Trophoblast cell (in vitro differentiated cells and primary cell): Measurements from ENCODE around the gene KIF19.

Experiments
- DNase-seq, 2 donors: peaks; one replicate each; pipeline ENCODE4 v3.0.0-alpha.2; 2016
- H2AFZ ChIP-seq: 2 replicates; pipeline ENCODE4 v1.6.1; 2013; ENCODE audit warnings: low read length, moderate library complexity, mild to moderate bottlenecking; ENCODE audit not compliant: insufficient read depth, poor library complexity
- H2AK5ac ChIP-seq: 2 replicates; pipeline ENCODE4 v1.6.1; 2013; ENCODE audit warnings: mild to moderate bottlenecking, low read length
- H2BK120ac ChIP-seq: 2 replicates; pipeline ENCODE4 v1.6.1; 2013; ENCODE audit warnings: low read length, mild to moderate bottlenecking, moderate library complexity; ENCODE audit not compliant: insufficient read depth, poor library complexity
- H2BK12ac ChIP-seq: 2 replicates; pipeline ENCODE4 v1.6.1; 2013; ENCODE audit warnings: mild to moderate bottlenecking, low read length, moderate library complexity
- H2BK5ac ChIP-seq: 2 replicates; pipeline ENCODE4 v1.6.1; 2013; ENCODE audit warnings: low read length, low read depth, moderate library complexity, mild to moderate bottlenecking; ENCODE audit not compliant: poor library complexity
- H3K14ac ChIP-seq: 2 replicates; pipeline ENCODE4 v1.6.1; 2013; ENCODE audit warnings: mild to moderate bottlenecking, low read length
- H3K18ac ChIP-seq: 2 replicates; pipeline ENCODE4 v1.6.1; 2013; ENCODE audit warnings: mild to moderate bottlenecking, low read length
- H3K23ac ChIP-seq: 2 replicates; pipeline ENCODE4 v1.6.1; 2013; ENCODE audit warnings: low read length
- H3K27ac ChIP-seq: 2 replicates; pipeline ENCODE4 v1.5.1; 2013; ENCODE audit warnings: low read depth, mild to moderate bottlenecking, inconsistent platforms, low read length, moderate library complexity
- H3K27me3 ChIP-seq: 2 replicates; pipeline ENCODE4 v1.6.1; 2013; ENCODE audit warnings: inconsistent platforms, mild to moderate bottlenecking, low read length, moderate library complexity; ENCODE audit not compliant: insufficient read depth
- H3K36me3 ChIP-seq, 2 experiments: 1 replicate in 1 of 2; 2 replicates in 1 of 2; pipeline ENCODE4 v1.6.1; 2013; ENCODE audit warnings: low read length in 2 of 2, mild to moderate bottlenecking in 2 of 2, moderate library complexity in 1 of 2; ENCODE audit not compliant: insufficient read depth in 2 of 2, control insufficient read depth in 1 of 2
- H3K4ac ChIP-seq: 2 replicates; pipeline ENCODE4 v1.6.1; 2013; ENCODE audit warnings: low read depth, mild to moderate bottlenecking, low read length, moderate library complexity
- H3K4me1 ChIP-seq, 2 experiments: 1 replicate in 1 of 2; 2 replicates in 1 of 2; pipeline ENCODE4 v1.6.1; 2013; ENCODE audit warnings: low read length in 2 of 2, mild to moderate bottlenecking in 2 of 2, moderate library complexity in 1 of 2; ENCODE audit not compliant: insufficient read depth in 2 of 2, control insufficient read depth in 1 of 2
- H3K4me2 ChIP-seq: 2 replicates; pipeline ENCODE4 v1.6.1; 2013; ENCODE audit warnings: inconsistent platforms, mild to moderate bottlenecking, low read length, moderate library complexity
- H3K4me3 ChIP-seq: 2 replicates; pipeline ENCODE4 v1.5.1; 2013; ENCODE audit warnings: mild to moderate bottlenecking, low read depth, low read length, inconsistent platforms
- H3K79me1 ChIP-seq: one replicate; pipeline ENCODE4 v1.6.1; 2013; ENCODE audit warnings: low read length
- H3K79me2 ChIP-seq: 2 replicates; pipeline ENCODE4 v1.6.1; 2013; ENCODE audit warnings: low read length, mild to moderate bottlenecking; ENCODE audit not compliant: control insufficient read depth, insufficient read depth, poor library complexity
- H3K9ac ChIP-seq: 2 replicates; pipeline ENCODE4 v1.6.1; 2013; ENCODE audit warnings: mild to moderate bottlenecking, low read length
- H3K9me3 ChIP-seq: 2 replicates; pipeline ENCODE4 v1.6.1; 2013; ENCODE audit warnings: low read depth, mild to moderate bottlenecking, control low read depth, inconsistent platforms, low read length; ENCODE audit not compliant: insufficient read depth
- H4K12ac ChIP-seq: 2 replicates; pipeline ENCODE4 v1.6.1; 2013; ENCODE audit warnings: low read depth, mild to moderate bottlenecking, low read length, moderate library complexity
- H4K8ac ChIP-seq: 2 replicates; pipeline ENCODE4 v1.6.1; 2013; ENCODE audit warnings: low read depth, mild to moderate bottlenecking, low read length, moderate library complexity
- H4K91ac ChIP-seq: one replicate; pipeline ENCODE4 v1.6.1; 2013; ENCODE audit warnings: low read depth, mild to moderate bottlenecking, low read length, moderate library complexity
- WGBS: extraction: QIAGEN DNeasy Blood & Tissue Kit; methylation state at CpG from one replicate; pipeline ENCODE4 v1.1.7; 2013; ENCODE audit warnings: missing lambda C conversion rate; ENCODE audit not compliant: insufficient read length, insufficient coverage; ENCODE audit errors: extremely low coverage; 5-methylcytosine and 5-hydroxymethylcytosine counted together

Gene KIF19

DNA sequence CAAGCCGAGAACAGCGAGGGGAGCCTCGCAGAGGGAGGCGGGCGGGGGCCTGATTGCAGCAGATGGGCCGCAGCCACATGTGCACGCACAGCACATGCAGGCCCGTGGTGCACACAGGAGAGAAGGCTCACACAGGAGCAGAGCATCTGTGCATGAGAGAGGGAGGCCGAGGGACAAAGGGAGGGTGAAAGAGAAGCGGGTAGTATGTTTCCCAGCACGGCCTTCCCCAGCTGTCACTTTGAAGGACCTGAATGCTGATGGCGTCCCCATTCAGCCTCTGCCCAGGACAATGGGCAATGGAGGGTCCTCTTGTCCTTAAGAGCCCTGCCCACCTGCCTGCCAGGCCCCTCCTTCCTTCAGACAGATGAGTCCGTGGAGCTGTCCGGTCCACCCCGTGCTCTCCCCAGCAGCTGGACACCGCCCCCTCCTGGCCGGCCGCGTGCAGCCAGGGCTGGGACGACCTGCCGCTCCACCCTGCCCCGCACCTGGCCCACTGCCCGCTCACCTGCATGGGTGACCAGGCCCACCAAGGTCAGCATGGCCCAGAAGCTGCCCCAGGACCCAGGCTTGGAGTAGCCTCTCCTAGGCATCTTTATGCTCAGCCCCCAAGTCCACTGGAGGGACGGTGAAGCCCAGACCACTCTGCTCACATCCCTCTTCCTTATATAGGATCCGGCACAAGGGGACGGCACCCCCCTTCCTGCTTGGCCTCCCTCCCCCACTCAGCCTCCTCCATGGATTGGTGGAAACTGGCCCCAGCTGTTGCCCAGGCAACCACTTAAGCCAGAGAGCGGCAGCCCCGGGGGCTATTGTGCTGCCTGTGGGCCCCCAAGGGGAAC, 35.4 kb downstream of the KIF19 start, which contains the start of gene BTBD17:
BTBD17 (minus strand) TSS at position 639 of the 839 bp plus-strand sequence; CDS start at position 590, 49 bp downstream.
- Histone ChIP-seq H3K9me3 (peaks cover 2% of the 10 kb centered on the region), H3K27ac (no peak within 1 kb of the TSS), H2BK120ac (no peak within 1 kb of the TSS), H3K9ac (no peak within 1 kb of the TSS), H4K12ac (no peak within 1 kb of the TSS), H3K4ac (no peak within 1 kb of the TSS), H2BK12ac (no peak within 1 kb of the TSS), H4K8ac (no peak within 1 kb of the TSS), H2AFZ (no peak within 1 kb of the TSS), H3K27me3 (no peaks in the 10 kb centered on the region), H4K91ac (no peak within 1 kb of the TSS), H3K14ac (no peak within 1 kb of the TSS), H3K79me2 (no peaks in the 10 kb centered on the region), H3K4me3 (no peak within 1 kb of the TSS), H3K18ac (no peak within 1 kb of the TSS), H2AK5ac (no peak within 1 kb of the TSS), H3K23ac (no peak within 1 kb of the TSS), H3K79me1 (no peaks in the 10 kb centered on the region), H3K4me2 (no peak within 1 kb of the TSS), H2BK5ac (no peak within 1 kb of the TSS), H3K4me1 (no peaks in the 10 kb centered on the region), H3K36me3 (no peaks in the 10 kb centered on the region)
- WGBS = no CpG with 5 or more reads among the region's 28 CpGs
- DNase-seq = peak in 1 of 2 donors; percentile 22

DNA sequence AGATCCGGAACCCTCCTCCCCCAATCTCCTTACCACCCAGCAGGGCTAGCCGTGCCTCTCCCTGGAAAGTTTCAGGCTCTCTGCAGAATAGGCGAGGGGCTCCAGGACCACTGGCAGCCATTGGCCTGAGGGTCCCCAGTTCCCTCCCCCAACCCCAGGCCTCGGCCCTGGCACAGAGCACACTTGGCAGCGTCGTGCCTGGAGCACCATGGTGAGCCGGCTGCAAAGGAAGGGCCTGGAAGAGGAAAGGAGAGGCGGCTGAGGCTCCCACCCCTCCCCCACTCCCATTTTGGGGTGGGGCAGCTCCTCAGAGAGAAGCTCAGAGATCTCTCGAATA, 36.0 kb downstream of the KIF19 start:
- no peak overlapping the region for H3K4me3 ChIP-seq
- no peak overlapping the region for H3K14ac ChIP-seq
- no peaks in the 10 kb centered on the region for H3K36me3 ChIP-seq
- no peak overlapping the region for H4K91ac ChIP-seq
- no peak overlapping the region for H2AK5ac ChIP-seq
- H2AFZ ChIP-seq = no peak overlapping the region
- no peak overlapping the region for H3K4me2 ChIP-seq
- H3K18ac ChIP-seq = no peak overlapping the region
- H3K9me3 ChIP-seq = peaks cover 2% of the 10 kb centered on the region
- H2BK5ac ChIP-seq = no peak overlapping the region
- H3K79me1 ChIP-seq = no peaks in the 10 kb centered on the region
- DNase-seq = no peak
- no peak overlapping the region for H3K4ac ChIP-seq
- H4K12ac ChIP-seq = no peak overlapping the region
- H3K9ac ChIP-seq = no peak overlapping the region
- H2BK120ac ChIP-seq = no peak overlapping the region
- H3K4me1 ChIP-seq = no peaks in the 10 kb centered on the region
- no peak overlapping the region for H3K27ac ChIP-seq
- WGBS = no CpG with 5 or more reads among the region's 9 CpGs
- no peak overlapping the region for H4K8ac ChIP-seq
- no peak overlapping the region for H2BK12ac ChIP-seq
- no peaks in the 10 kb centered on the region for H3K79me2 ChIP-seq
- no peaks in the 10 kb centered on the region for H3K27me3 ChIP-seq
- H3K23ac ChIP-seq = no peak overlapping the region

DNA sequence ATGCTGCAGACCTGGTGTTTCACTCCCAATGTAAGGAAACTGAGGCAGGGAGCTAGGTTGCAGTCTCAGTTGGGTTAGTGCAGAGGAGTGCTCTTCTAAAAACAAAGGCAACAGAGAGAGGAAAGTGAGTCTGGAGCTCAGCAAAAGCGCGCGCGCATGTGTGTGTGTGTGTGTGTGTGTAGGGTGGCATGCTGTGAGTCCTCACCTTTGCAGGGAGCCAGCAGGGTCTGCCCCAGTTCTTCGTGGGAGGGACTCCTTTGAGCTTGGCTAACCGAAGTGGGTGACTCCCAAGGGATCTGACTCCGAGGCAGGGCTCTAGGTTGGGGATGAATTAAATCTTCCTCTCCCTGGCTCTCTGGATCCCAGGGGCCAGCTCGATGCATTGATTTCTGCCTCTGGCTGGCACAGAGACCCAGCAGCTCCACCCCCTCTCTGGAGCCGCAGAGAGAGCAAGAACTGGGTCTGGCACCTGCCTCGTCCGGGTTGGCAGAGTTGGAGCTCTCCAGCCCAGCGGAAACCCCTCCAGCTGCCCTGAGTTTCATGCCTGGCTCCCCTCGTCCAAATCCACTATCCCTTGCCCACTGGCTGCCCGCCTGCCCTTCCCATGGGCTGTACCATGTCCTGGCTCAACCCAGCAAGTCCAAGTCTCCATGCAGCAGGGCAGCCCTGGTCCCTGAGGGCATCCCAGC, 36.9 kb downstream of the KIF19 start:
- Histone ChIP-seq H3K9me3 (peaks cover 2% of the 10 kb centered on the region), H2BK12ac (no peak overlapping the region), H3K27me3 (no peaks in the 10 kb centered on the region), H4K91ac (no peak overlapping the region), H4K8ac (no peak overlapping the region), H3K14ac (no peak overlapping the region), H3K79me1 (no peaks in the 10 kb centered on the region), H3K9ac (no peak overlapping the region), H3K4me1 (no peaks in the 10 kb centered on the region), H3K4ac (no peak overlapping the region), H3K79me2 (no peaks in the 10 kb centered on the region), H2AFZ (no peak overlapping the region), H3K23ac (no peak overlapping the region), H3K36me3 (no peaks in the 10 kb centered on the region), H3K4me3 (no peak overlapping the region), H2BK120ac (no peak overlapping the region), H3K27ac (no peak overlapping the region), H2BK5ac (no peak overlapping the region), H2AK5ac (no peak overlapping the region), H3K18ac (no peak overlapping the region), H4K12ac (no peak overlapping the region), H3K4me2 (no peak overlapping the region)
- no peak for DNase-seq
- WGBS = no CpG with 5 or more reads among the region's 14 CpGs

DNA sequence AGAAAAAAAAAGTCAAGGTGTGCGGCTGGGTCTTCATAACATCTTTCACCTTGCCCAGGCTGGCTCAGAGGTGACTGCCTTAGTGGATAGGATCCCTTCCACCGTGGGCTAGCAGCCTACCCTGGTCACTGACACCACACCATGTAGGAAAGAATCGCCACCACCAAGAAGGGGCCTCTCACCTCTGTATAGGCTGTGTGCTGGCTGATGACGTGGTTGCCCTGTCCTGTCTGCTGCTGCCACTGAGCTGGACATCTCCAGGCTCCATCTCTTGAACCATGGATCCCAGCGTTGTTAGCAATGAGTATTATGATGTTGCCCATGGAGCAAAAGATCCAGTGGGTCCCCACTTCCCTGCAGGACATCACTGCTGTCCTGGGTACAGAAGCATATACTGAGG, 41.2 kb downstream of the KIF19 start, which contains the start of gene GPR142:
GPR142 (plus strand) TSS at position 301 of the 400 bp plus-strand sequence. CDS start 2,035 bp downstream, outside the sequence.
- no peak within 1 kb of the TSS for H2BK12ac ChIP-seq
- WGBS = no CpG with 5 or more reads among the region's 5 CpGs

More for the DNA sequence above, 41.2 kb downstream of the KIF19 start, which contains the start of gene GPR142:
- no peak for DNase-seq
- H3K14ac ChIP-seq = no peak within 1 kb of the TSS
- no peak within 1 kb of the TSS for H3K4ac ChIP-seq
- no peak within 1 kb of the TSS for H3K9ac ChIP-seq
- H4K12ac ChIP-seq = no peak within 1 kb of the TSS
- no peak within 1 kb of the TSS for H3K4me3 ChIP-seq
- no peaks in the 10 kb centered on the region for H3K27me3 ChIP-seq
- H2BK5ac ChIP-seq = no peak within 1 kb of the TSS
- no peak within 1 kb of the TSS for H3K4me2 ChIP-seq
- H3K27ac ChIP-seq = no peak within 1 kb of the TSS
- H3K9me3 ChIP-seq = no peaks in the 10 kb centered on the region
- no peak within 1 kb of the TSS for H2AFZ ChIP-seq
- H4K91ac ChIP-seq = no peak within 1 kb of the TSS
- H2AK5ac ChIP-seq = no peak within 1 kb of the TSS
- H3K79me2 ChIP-seq = no peaks in the 10 kb centered on the region
- no peak within 1 kb of the TSS for H3K23ac ChIP-seq
- H3K36me3 ChIP-seq = no peaks in the 10 kb centered on the region
- H2BK120ac ChIP-seq = no peak within 1 kb of the TSS
- no peaks in the 10 kb centered on the region for H3K79me1 ChIP-seq
- H3K18ac ChIP-seq = no peak within 1 kb of the TSS
- H3K4me1 ChIP-seq = no peaks in the 10 kb centered on the region
- no peak within 1 kb of the TSS for H4K8ac ChIP-seq
